B cell (primary cell): ENCODE data around the gene MAP7.

Source experiments
- EZH2 ChIP-seq: IDR thresholded peaks from 2 replicates; pipeline ENCODE4 v1.6.1; 2012; ENCODE audit warnings: borderline replicate concordance, low read depth, mild to moderate bottlenecking, moderate library complexity, low read length; ENCODE audit not compliant: insufficient read depth, poor library complexity, severe bottlenecking
- TF ChIP-seq, protein P1 (sequence below): fragments of 200-600 bp; IDR thresholded peaks from one replicate; pipeline ENCODE4 v1.8.0; 2022; ENCODE audit warnings: antibody characterized with exemption, mild to moderate bottlenecking

DNA sequence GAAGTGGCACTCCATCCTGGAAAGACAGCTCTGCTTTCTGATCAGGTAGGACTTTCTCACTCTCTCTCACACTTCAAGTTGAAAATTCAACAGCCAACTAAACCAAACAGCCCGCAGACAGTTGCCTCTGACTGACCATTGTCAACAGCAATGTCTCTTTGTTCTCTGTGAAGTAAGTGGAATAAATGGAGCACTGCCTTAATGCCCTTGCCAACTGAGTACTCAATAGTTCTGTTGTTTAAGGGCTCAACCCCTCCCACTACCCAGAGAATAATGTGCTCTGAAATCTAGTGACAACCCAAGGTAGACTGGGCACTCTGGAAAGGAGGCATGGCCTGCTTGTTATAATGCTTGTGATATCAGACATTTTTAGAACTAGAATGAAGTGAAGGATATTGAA is 243.8 kb downstream of the MAP7 start:
- TF ChIP-seq, protein P1, sequence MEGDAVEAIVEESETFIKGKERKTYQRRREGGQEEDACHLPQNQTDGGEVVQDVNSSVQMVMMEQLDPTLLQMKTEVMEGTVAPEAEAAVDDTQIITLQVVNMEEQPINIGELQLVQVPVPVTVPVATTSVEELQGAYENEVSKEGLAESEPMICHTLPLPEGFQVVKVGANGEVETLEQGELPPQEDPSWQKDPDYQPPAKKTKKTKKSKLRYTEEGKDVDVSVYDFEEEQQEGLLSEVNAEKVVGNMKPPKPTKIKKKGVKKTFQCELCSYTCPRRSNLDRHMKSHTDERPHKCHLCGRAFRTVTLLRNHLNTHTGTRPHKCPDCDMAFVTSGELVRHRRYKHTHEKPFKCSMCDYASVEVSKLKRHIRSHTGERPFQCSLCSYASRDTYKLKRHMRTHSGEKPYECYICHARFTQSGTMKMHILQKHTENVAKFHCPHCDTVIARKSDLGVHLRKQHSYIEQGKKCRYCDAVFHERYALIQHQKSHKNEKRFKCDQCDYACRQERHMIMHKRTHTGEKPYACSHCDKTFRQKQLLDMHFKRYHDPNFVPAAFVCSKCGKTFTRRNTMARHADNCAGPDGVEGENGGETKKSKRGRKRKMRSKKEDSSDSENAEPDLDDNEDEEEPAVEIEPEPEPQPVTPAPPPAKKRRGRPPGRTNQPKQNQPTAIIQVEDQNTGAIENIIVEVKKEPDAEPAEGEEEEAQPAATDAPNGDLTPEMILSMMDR: no peak
- no peak for TF ChIP-seq EZH2
